Endothelial cell of umbilical vein (primary cell): ENCODE results near the gene SESN1. TPM values are rescaled to one million over a fixed set of nuclear protein-coding genes. Genes with fewer than 3 reads are reported as not detected.

Experiments
- BruUV-seq: library from RNA; stranded (reverse); fragments of 400-500 nt; replicated peaks from 2 replicates; lab custom pipeline; 2021; lab: Mats Ljungman, UMichigan
- CTCF ChIA-PET: fragments of 300-600, 350-600 bp; sonication (Branson Sonifier 250); formaldehyde crosslinking; loops from one replicate; lab custom pipeline; 2021; ENCODE audit warnings: antibody characterized with exemption, inconsistent platforms; lab: Charles Lee
- POLR2A ChIA-PET: fragments of 300-600, 350-600 bp; sonication (Branson Sonifier 250); formaldehyde crosslinking; loops from one replicate; lab custom pipeline; 2021; ENCODE audit warnings: antibody characterized with exemption, inconsistent platforms; lab: Charles Lee
- DNase-seq: peaks from one replicate; pipeline ENCODE4 v3.0.0-alpha.2; 2011; ENCODE audit warnings: low read depth, low spot score
- FAIRE-seq: peaks from 2 replicates; lab custom pipeline; 2011; peaks lifted over from hg19 to GRCh38; lab: Jason Lieb, UNC
- H2AFZ ChIP-seq: 2 replicates; pipeline ENCODE4 v1.6.0; 2012; ENCODE audit warnings: low read depth, low read length, control low read depth, inconsistent platforms
- H3K27ac ChIP-seq: 2 replicates; pipeline ENCODE4 v1.5.1; 2011; ENCODE audit warnings: low read depth, mild to moderate bottlenecking, control low read depth, low read length, moderate library complexity; ENCODE audit not compliant: insufficient read depth
- H3K27me3 ChIP-seq, 2 experiments: 2 replicates each; pipeline versions ENCODE4 v1.6.0 to v1.6.1; 2011; ENCODE audit warnings: low read length in 2 of 2, mixed read lengths in 1 of 2; ENCODE audit not compliant: control insufficient read depth in 2 of 2, insufficient read depth in 2 of 2
- H3K36me3 ChIP-seq, 2 experiments: 2 replicates in 1 of 2; 3 replicates in 1 of 2; pipeline ENCODE4 v1.5.1; 2011; ENCODE audit warnings: low read length in 2 of 2, mild to moderate bottlenecking in 1 of 2, moderate library complexity in 1 of 2; ENCODE audit not compliant: control insufficient read depth in 2 of 2, insufficient read depth in 2 of 2; ENCODE audit errors: extremely low read depth in 1 of 2
- H3K4me1 ChIP-seq: 3 replicates; pipeline ENCODE4 v1.5.1; 2011; ENCODE audit warnings: mild to moderate bottlenecking, low read length; ENCODE audit not compliant: control insufficient read depth, insufficient read depth; ENCODE audit errors: extremely low read depth
- H3K4me2 ChIP-seq: 2 replicates; pipeline ENCODE4 v1.6.1; 2011; ENCODE audit warnings: low read length, control low read depth, mixed read lengths; ENCODE audit not compliant: insufficient read depth
- H3K4me3 ChIP-seq, 3 experiments: fragments of 200-600 bp in 1 of 3; sonication (generic), shearing (Covaris generic) in 1 of 3; replicated peaks in 1 of 3; 2 replicates each; pipeline ENCODE4 v1.5.1; 2011 to 2016; ENCODE audit warnings: control low read depth in 3 of 3, low read length in 3 of 3, mild to moderate bottlenecking in 2 of 3, inconsistent platforms in 1 of 3, low read depth in 1 of 3, moderate library complexity in 1 of 3; ENCODE audit not compliant: insufficient read depth in 1 of 3
- H3K79me2 ChIP-seq: 2 replicates; pipeline ENCODE4 v1.6.0; 2012; ENCODE audit warnings: low read length, inconsistent platforms; ENCODE audit not compliant: control insufficient read depth, insufficient read depth
- H3K9ac ChIP-seq: replicated peaks from 2 replicates; pipeline ENCODE3; 2011; ENCODE audit warnings: low read length, control low read depth; ENCODE audit not compliant: insufficient read depth; ENCODE audit errors: extremely low read depth
- H3K9me1 ChIP-seq: replicated peaks from 3 replicates; pipeline ENCODE4 v1.6.0; 2011; ENCODE audit warnings: mild to moderate bottlenecking, low read length; ENCODE audit not compliant: control insufficient read depth, insufficient read depth; ENCODE audit errors: extremely low read depth
- H3K9me3 ChIP-seq: replicated peaks from 2 replicates; pipeline ENCODE4 v1.5.1; 2012; ENCODE audit warnings: low read length, inconsistent platforms; ENCODE audit not compliant: control insufficient read depth, insufficient read depth
- H4K20me1 ChIP-seq: replicated peaks from 2 replicates; pipeline ENCODE3; 2011; ENCODE audit warnings: mild to moderate bottlenecking, low read length; ENCODE audit not compliant: control insufficient read depth, insufficient read depth; ENCODE audit errors: extremely low read depth
- EZH2 ChIP-seq: IDR thresholded peaks from 2 replicates; pipeline ENCODE4 v1.6.1; 2012; ENCODE audit warnings: borderline replicate concordance, low read depth, mild to moderate bottlenecking, moderate library complexity, low read length, inconsistent platforms; ENCODE audit not compliant: severe bottlenecking
- FOS ChIP-seq: IDR thresholded peaks from 2 replicates; pipeline ENCODE4 v1.6.1; 2011; ENCODE audit warnings: mild to moderate bottlenecking, low read length, moderate library complexity, borderline replicate concordance; ENCODE audit not compliant: insufficient read depth
- GATA2 ChIP-seq: IDR thresholded peaks from 2 replicates; pipeline ENCODE4 v1.7.0; 2011; ENCODE audit warnings: low read depth, mild to moderate bottlenecking, moderate library complexity, mixed read lengths, low read length; ENCODE audit not compliant: insufficient read length, insufficient read depth
- JUN ChIP-seq: IDR thresholded peaks from 2 replicates; pipeline ENCODE4 v1.6.1; 2011; ENCODE audit warnings: borderline replicate concordance, low read depth; ENCODE audit not compliant: insufficient read length, insufficient read depth
- MAX ChIP-seq: IDR thresholded peaks from 2 replicates; pipeline ENCODE4 v1.6.1; 2011; ENCODE audit not compliant: insufficient read depth, insufficient read length
- MYC ChIP-seq: IDR thresholded peaks from one replicate; pipeline ENCODE4 v1.6.1; 2011; ENCODE audit warnings: mild to moderate bottlenecking, low read depth, low read length
- POLR2A ChIP-seq: IDR thresholded peaks from 2 replicates; pipeline ENCODE4 v1.6.1; 2012; ENCODE audit warnings: low read depth, mild to moderate bottlenecking, control low read depth, low read length
- POLR2AphosphoS5 ChIP-seq: IDR thresholded peaks from 2 replicates; pipeline ENCODE4 v1.6.1; 2012; ENCODE audit warnings: low read depth, mild to moderate bottlenecking, control low read depth, low read length, moderate library complexity; ENCODE audit not compliant: insufficient read depth
- dilution Hi-C: fragments of 300-500 bp; cut with MboI; formaldehyde crosslinking; loops from one replicate; pipeline ENCODE4 v1.15.0; 2019; ENCODE audit warnings: low sequenced_read_pairs; ENCODE audit not compliant: extremely low pct_ligation_motif_present
- intact Hi-C: fragments of 100-400 bp; cut with micrococcal nuclease; formaldehyde crosslinking; loops from one replicate; pipeline ENCODE4 v1.10.0; 2022
- polyA plus RNA-seq, 4 experiments: library from polyadenylated mRNA; depleted of rRNA in 3 of 4; stranded (reverse) in 3 of 4; unstranded in 1 of 4; fragments of >200 nt; gene quantifications; 2 replicates each; pipeline versions ENCODE4 v1.2.1 to v1.2.3, GENCODE V29; 2011 to 2012; ENCODE audit warnings: missing spikeins in 1 of 4
- total RNA-seq: library from RNA; stranded (reverse); gene quantifications from 2 replicates; pipeline ENCODE4 v1.2.3, GENCODE V29; 2021
- TF ChIP-seq, protein P1 (sequence below), 2 donors: IDR thresholded peaks; 1 replicate in 1 of 2; 2 replicates in 1 of 2; pipeline ENCODE4 v1.5.1; 2011; ENCODE audit warnings: low read length in 2 of 2, mild to moderate bottlenecking in 2 of 2, moderate library complexity in 2 of 2, control low read depth in 1 of 2, inconsistent platforms in 1 of 2, low read depth in 1 of 2; ENCODE audit not compliant: insufficient read depth in 1 of 2; ENCODE audit errors: extremely low read depth in 1 of 2

Gene SESN1
- total and polyA plus RNA-seq, 2 donors (not counting 3 experiments of a cell fraction or from before 2014, with no cell fraction given), result 7.1 to 15.6 TPM

GRCh38 chr6:109021870-109022269 lies 72.8 kb downstream of the SESN1 start:
- intact Hi-C loops, result no loop called here
- dilution Hi-C loops, result no loop called here
- CTCF ChIA-PET, result interaction anchor here (0.7 to 1.3 kb wide), 4 partner anchors 28 to 1621 kb away, joined by 3 to 4 read pairs (median 3); no protein-coding TSS in a partner anchor
- no peaks in the 10 kb centered on the region for H3K4me1 ChIP-seq
- no peak overlapping the region for H2AFZ ChIP-seq
- no peaks in the 10 kb centered on the region for H3K9me1 ChIP-seq
- FAIRE-seq (no peak), DNase-seq (no peak)
- no peak overlapping the region for H3K27ac ChIP-seq
- no peak overlapping the region for H3K4me2 ChIP-seq
- H3K27me3 ChIP-seq, result no peaks in the 10 kb centered on the region
- no peaks in the 10 kb centered on the region for H4K20me1 ChIP-seq
- H3K79me2 ChIP-seq, result no peaks in the 10 kb centered on the region
- TF ChIP-seq, protein P1, sequence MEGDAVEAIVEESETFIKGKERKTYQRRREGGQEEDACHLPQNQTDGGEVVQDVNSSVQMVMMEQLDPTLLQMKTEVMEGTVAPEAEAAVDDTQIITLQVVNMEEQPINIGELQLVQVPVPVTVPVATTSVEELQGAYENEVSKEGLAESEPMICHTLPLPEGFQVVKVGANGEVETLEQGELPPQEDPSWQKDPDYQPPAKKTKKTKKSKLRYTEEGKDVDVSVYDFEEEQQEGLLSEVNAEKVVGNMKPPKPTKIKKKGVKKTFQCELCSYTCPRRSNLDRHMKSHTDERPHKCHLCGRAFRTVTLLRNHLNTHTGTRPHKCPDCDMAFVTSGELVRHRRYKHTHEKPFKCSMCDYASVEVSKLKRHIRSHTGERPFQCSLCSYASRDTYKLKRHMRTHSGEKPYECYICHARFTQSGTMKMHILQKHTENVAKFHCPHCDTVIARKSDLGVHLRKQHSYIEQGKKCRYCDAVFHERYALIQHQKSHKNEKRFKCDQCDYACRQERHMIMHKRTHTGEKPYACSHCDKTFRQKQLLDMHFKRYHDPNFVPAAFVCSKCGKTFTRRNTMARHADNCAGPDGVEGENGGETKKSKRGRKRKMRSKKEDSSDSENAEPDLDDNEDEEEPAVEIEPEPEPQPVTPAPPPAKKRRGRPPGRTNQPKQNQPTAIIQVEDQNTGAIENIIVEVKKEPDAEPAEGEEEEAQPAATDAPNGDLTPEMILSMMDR (IDR thresholded peaks at IDR 0.05; ENCODE audit: extremely low read depth in 1 of 2, insufficient read depth in 1 of 2, low read depth in 1 of 2, low read length in 2 of 2), result no peak
- TF ChIP-seq JUN, result no peak
- TF ChIP-seq POLR2AphosphoS5, result no peak
- no peak for TF ChIP-seq MAX
- no peak for TF ChIP-seq POLR2A
- TF ChIP-seq MYC, result no peak
- no peak for TF ChIP-seq GATA2
- no peak for TF ChIP-seq EZH2
- no peak for TF ChIP-seq FOS
- H3K9ac ChIP-seq, result no peak overlapping the region
- no TSS peak for BruUV-seq
- no peak overlapping the region for H3K4me3 ChIP-seq
- no peaks in the 10 kb centered on the region for H3K9me3 ChIP-seq
- POLR2A ChIA-PET, result no interaction called here
- no peaks in the 10 kb centered on the region for H3K36me3 ChIP-seq
